ENCODE results near the gene ARHGAP26.

DNA sequence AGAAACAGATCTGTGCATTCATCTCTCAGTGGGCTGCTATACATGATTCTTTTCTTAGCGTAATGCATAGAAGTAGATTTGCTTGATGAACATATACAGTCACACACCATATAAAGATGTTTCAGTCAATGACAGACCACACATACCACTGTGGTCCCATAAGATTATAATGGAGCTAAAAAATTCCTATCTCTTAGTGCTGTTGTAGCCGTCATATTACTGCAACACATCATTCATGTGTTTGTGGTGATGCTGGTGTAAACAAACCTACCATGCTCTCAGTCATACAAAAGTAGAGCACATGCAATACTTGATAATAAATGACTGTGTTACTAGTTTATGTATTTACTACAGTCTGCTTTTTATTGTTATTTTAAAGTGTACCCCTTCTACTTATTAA, 214.3 kb downstream of the ARHGAP26 start:
- TF ChIP-seq POLR2AphosphoS5 (IDR thresholded peaks at IDR 0.05; ENCODE audit: low read depth, low read length) (no peak), TAF1 (IDR thresholded peaks at IDR 0.05; ENCODE audit: borderline replicate concordance, insufficient read depth, low read length) (no peak), REST (IDR thresholded peaks at IDR 0.05; ENCODE audit: insufficient read depth in 1 of 2, low read depth in 2 of 2, low read length in 2 of 2) (no peak)

Measured in PFSK-1 (cell line).